Renal cortex interstitium (tissue), 11 donors: ENCODE data around the gene SCYGR5. TPM values are rescaled to one million over a fixed set of nuclear protein-coding genes. Genes with fewer than 3 reads are reported as not detected.
"Not testable (repeated sequence)": the region's sequence is repeated elsewhere in the genome, so short reads cannot be mapped to it uniquely, and the experiment has no call there.

Experiments used
- DNase-seq, 11 donors: peaks; one replicate each; pipeline ENCODE4 v3.0.0-alpha.2; 2013; ENCODE audit warnings: low read depth in 9 of 11, low spot score in 4 of 11; ENCODE audit errors: extremely low read depth in 1 of 11
- polyA plus RNA-seq, 3 donors: library from polyadenylated mRNA; unstranded; fragments of 120-200 nt; gene quantifications; one replicate each; pipeline ENCODE4 v1.2.1, GENCODE V29; 2013; ENCODE audit not compliant: insufficient read length in 3 of 3

The SCYGR5 gene
- polyA plus RNA-seq, 3 donors: not detected

DNA sequence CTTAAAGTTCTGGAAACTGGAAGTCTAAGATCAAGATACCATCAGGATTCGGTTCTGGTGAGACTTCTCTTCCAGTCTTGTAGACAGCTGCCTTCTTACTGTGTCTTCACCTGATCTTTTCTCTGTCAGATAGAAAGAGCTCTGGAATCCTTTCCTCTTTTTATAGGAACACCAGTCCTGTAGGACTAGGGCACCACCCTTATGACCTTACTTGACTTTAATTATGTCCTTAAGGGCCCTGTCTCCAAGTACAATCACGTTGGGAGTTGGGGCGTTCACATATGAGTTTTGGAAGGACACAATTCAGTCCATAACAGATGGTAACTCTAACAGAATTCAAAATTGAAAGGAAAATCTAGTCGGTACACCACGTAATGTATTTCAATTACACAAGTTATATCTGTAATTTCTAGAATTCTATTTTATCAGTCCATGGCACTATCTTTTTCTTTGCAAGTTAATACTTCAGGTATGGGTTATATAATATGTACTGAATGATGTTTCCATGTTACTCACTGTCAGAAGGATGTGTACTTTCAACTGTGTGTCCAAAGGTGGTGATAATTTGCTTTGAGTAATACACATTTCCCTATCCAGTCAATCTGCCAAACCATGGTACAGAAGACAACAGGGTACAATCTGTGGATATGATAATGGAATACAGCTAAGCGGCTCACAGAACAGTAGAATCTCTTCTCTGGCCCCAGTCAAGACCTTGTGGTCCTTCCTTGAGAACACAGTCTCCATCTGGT, 1.2 kb upstream of the SCYGR5 start:
- DNase-seq: no peak

DNA sequence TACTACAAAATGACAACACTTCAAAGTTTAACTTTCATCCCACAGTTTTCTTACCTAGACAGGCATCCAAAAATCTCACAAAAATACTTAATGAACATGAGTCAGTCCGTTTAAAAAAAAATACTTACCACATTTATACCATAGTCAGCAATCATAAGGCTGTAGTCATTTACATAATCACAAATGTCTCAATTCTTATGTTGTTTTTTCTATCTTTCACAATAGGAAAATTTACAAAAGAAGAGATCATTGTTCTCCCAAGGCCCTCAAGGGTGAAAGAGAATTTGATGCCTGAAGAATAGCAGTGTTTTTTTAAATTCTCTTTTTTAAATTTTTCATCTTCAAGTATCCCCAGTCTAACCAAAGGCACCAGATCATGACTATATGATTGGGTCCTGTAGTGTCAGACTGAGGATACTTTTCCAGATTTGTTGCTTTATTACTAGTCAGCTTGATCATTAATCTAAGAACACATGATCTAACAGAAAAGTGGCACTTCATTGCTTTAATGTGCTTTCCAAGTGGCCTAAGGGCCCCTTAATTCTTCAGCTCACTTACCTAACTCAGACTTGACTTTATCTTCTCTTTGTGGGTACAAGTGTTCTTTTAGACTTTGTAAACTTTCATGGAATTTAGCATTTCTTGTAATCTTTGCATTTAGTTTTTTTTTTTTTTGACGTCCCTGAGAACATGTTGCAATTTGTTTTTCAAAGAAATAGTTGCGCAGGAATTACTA, 4.7 kb downstream of the SCYGR5 start:
- no peak for DNase-seq

DNA sequence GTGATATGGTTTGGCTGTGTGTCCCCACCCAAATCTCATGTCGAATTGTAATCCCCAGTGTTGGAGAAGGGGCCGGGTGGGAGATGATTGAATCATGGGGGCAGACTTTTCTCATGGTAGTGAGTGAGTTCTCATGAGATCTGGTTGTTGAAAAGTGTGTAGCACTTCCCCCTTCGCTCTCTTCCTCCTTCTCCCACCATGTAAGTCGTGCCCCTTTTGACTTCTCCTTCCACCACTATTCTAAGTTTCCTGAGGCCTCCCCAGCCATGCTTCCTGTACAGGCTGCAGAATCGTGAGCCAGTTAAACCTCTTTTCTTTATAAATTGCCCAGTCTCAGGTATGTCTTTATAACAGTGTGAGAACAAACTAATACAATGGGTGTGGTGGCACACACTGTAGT, 7.0 kb downstream of the SCYGR5 start:
- not testable (repeated sequence) for DNase-seq

DNA sequence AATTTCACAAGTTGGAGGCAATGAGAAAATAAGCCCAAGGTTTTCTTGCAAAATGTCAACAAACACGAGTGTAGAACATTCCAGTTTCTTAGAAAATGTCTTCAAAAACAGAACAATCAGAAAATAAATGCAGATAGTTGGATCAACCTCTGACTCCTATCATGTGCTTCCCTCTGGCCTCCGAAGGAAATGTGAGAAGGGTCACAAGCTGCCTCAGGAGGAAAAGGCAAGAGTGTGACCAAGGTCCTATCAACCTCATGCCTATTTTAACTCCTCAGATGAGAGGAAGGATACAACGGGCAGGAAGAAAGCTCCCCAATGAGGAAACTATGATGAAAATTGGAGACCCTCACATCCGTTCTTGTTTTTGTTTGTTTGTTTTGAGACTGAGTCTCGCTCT, 7.9 kb downstream of the SCYGR5 start:
- DNase-seq: no peak

DNA sequence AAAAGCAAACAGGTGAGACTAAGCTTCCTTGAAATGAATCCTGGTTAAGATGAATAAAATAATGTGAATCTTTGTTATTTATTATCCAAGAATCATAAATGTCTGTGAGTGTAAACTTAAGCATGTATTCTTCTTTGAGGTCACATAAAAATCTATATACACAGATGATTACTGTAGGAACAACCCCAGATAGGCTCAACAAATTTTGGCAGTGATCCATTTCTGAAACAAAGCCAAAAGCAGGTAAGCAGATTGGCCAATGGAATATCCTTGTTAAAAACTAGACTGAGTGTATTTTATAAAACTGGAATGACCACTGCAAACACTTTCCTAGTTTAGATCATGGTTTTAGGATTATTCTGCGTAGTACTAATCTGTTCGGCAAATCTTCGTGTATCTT, 11.3 kb downstream of the SCYGR5 start:
- no peak for DNase-seq

DNA sequence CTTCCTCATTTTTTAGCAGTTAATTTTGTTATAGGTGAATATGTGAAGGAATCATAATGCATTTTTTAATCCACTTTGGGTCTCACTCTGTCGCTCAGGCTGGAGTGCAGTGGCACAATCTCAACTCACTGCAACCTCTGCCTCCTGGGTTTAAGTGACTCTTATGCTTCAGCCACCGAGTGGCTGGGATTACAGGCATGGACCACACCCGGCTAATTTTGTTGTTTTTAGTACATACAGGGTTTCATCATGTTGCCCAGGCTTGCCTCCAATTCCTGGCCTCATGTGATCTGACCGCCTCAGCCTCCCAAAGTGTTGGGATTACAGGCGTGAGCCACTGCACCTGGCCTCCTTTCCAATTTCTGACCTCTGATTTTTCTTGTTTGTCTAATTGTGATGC, 17.7 kb downstream of the SCYGR5 start:
- no peak for DNase-seq

DNA sequence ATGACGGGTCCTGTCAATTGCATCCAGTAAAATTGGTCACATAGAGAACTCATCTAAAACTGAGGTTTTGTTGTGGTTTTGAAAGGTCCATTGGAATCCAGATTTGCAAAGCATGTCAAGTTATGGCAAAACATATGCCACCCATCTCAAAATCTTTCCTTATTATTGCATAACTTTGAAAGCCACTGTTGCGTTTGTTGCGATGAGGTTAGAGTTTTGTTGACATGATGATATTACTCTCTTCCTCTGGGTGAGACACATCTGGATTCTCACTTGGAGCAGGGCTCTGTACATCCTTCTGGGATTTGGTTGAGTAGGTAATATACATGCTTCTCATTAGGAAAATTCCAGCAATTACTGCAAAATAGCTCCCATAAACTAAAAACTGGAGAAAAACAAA, 20.6 kb downstream of the SCYGR5 start:
- DNase-seq: no peak

DNA sequence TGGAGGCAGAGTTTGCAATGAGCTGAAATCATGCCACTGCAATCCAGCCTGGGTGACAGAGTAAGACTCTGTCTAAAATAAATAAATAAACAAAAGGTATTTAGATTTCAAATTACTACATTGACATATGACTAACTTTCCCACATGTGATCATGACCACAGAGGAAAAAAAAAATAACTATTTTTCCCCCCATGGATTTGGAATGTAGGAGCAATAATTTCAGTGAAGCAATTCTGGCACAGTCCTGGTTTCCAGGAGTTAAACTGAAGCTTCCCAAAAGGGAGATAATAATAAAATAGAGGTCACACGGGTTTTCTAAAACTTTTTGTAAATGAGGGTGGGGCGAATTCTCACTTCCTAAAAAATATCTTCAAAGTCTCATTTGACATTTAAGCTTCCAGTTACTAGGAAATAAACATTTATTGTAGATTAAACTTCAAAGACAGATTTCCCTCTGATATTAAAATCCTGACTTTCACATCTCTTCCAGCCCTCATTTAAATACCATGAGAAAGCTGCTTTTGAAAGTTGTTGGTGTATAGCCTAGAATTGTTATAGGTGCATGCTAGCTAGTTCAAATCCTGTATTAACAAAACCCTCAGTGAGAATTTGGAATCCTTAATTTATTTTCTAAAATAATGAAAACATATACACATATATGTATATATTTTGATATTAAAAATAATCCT, 30.5 kb downstream of the SCYGR5 start:
- no peak for DNase-seq

DNA sequence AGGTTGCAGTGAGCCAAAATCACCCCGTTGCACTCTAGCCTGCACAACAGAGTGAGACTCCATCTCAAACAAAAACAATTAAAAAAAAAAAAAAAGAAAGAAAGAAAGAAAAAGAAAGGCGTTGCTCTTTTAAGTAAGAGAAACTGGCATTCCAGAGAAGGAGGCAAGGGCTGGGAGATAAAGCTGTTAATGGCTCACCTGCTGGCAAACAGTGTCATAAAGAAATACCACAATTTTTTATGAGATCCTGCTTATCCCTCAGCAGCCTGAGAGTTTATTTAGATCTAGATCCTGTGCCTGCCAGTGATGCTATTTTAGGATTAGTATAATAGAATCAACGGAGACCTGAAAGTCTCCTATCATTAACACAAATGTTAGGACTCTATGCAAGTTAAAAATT, 35.0 kb downstream of the SCYGR5 start:
- no peak for DNase-seq

DNA sequence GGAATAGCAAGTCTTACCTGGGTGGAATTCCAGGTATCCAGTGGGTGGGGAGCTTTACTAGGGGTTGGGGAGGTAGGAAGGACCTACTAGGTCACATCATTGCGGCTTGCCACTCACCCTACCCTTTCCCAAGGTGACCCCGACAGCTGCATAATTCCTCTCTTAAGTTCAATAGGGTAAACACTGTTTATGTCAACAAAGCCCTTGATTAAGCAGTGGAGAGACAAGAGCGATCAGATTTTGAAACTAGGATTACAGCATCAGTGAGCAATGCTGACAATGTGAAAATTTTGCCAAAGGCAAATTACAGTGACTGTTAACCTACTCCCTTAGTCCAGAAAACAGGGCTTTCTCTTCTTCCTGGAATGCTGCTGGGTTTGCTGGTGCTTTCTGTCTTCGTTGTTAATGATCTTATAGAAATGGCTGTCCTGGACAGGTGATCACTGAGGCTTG, 36.7 kb downstream of the SCYGR5 start:
- DNase-seq: no peak

DNA sequence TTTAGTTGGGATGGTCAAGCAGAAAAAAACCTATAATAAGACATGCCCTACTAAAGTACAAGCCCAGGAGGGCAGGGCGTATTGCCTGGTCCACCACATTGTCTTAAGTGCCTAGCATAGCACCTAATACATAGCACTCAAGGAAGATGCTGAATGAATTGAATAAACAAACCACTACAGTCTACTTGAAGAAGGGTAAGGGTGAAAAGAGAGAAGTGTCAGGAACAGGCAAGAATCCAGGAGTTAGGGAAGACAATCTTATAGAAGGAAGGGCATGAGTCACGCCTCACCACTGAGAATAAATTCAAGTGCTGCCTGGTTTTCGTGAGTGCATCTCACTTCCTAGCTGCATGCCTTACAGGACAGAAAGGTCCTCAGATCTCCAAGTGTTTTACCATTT, 37.4 kb downstream of the SCYGR5 start:
- no peak for DNase-seq

DNA sequence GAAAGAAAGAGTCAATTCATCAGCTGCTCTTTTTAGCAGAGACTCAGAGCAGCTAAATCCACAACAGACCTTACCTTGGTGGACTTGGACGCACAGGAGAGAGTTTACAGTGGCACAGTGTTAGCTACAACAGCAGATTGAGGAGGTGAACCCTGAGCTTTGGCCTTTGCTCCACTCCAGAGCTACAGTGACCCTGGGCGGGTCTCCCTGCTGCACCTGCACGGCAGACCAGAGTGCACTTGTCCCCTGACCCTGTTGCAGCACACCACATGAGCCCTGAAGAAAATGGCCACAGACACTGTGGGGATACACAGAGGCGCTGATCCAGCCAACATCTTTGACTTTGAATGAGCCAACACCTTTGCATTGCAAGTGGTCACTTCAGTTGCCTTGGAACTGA, 40.3 kb downstream of the SCYGR5 start:
- no peak for DNase-seq

DNA sequence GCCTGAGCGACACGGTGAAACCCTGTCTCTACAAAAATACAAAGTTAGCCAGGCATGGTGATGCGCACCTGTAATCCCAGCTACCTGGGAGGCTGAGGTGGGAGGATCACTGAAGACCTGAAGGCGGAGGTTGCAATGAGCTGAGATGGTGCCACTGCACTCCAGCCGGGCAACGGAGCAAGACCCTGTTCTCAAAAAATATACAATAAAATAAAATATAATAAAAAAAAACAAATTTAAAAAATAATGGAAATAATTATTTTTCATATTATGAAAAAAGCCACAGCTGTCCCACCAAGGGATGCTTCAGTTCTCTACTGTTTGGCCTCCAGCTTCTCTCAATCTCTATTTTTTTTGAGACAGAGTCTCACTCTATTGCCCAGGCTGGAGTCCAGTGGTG, 40.8 kb downstream of the SCYGR5 start:
- DNase-seq: no peak

DNA sequence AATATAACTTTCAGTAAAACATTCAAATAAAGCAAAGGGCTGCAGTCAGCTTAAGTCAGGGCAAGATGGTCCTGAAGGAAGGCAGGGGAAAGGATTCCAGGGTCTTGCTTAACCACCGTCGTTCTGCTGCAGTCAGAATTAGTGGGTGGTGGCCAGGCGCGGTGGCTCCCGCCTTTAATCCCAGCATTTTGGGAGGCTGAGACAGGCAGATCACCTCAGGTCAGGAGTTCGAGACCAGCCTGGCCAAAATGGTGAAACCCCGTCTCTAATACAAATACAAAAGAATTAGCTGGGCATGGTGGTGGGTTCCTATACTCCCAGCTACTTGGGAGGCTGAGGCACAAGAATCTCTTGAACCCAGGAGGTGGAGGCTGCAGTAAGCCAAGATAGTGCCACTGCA, 44.4 kb downstream of the SCYGR5 start:
- DNase-seq: no peak

DNA sequence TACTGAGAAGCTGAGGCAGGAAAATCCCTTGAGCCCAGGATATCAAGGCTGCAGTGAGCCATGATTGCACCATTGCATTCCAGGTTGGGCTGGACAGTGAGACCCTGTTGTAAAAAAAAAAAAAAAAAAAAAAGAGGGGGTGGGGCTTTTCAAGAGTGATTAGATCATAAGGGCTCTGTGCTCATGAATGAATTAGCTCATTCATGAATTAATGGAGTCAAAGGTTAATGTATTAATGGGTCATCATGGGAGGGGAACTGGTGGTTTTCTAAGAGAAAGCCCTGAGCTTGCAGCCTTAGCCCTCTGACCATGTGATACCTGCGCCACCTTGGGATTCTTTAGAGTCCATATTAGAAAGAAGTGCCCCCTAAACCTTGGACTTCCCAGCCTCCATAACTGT, 46.7 kb downstream of the SCYGR5 start:
- DNase-seq: no peak

DNA sequence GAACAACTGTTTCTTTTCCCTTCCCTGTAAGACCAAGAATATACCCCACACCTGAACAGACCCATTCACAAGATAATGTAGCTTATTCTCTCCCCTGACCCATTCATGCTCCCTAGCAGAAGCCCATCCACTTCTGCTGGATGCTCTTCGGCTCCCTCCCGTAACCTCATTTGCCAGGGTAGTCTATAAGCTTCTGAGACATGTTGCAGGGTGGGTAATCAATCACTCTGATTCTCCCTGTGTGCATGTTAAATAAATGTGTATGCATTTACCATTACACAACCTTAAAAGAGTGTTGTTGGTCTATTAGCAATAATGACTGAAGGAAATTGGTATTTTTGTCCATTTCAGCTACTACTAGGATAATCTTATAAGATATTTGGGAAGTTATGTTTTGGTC, 49.9 kb downstream of the SCYGR5 start:
- no peak for DNase-seq
